Left cardiac atrium (tissue), 4 donors: Measurements from ENCODE around the gene CACTIN. TPM values are rescaled to one million over a fixed set of nuclear protein-coding genes. Genes with fewer than 3 reads are reported as not detected.
"Not testable (repeated sequence)": the region's sequence is repeated elsewhere in the genome, so short reads cannot be mapped to it uniquely, and the experiment has no call there.

Experiments used
- ATAC-seq, 2 donors: fragments of 200-7000 bp; cut with Tn5 transposase; one replicate each; pipeline ENCODE4 v1.9.1; 2020; ENCODE audit warnings: mild to moderate bottlenecking in 2 of 2, moderate library complexity in 2 of 2
- DNase-seq: peaks from one replicate; pipeline ENCODE4 v3.0.0-alpha.2; 2020
- intact Hi-C, 2 donors: fragments of 100-400 bp; cut with DNase I; formaldehyde crosslinking; loops; one replicate each; pipeline versions ENCODE4 v1.14.1 to v1.15.1; 2022 to 2023
- long read RNA-seq: library from polyadenylated mRNA; unstranded; transcript quantifications from one replicate; pipeline ENCODE4 v2.0.0, GENCODE V29; 2021
- total RNA-seq, 2 donors: library from RNA; stranded (reverse); fragmentation: NEBNext Ultra II Directional; extraction: Animal tissue kit (Norgen Biotek cat#: 25700); gene quantifications; one replicate each; pipeline ENCODE4 v1.2.1, GENCODE V29; 2021
- donor health status: DM: no; HTN: yes; CAD: no.
- donor health status: DM: no; HTN: yes; CAD: no; lungs with severe emphysema.
- donor health status: DM: yes; HTN: yes; CAD: no.
- donor health status: Dilated cardiomyopathy.

The CACTIN gene
- 10 to 100 TPM; 12.5 to 12.9 TPM for total RNA-seq
- long read RNA-seq, partial matches to known transcripts, result 0 of 2 reads
- long read RNA-seq, other reads (novel, unspliced or antisense), result 2 of 2 reads

DNA sequence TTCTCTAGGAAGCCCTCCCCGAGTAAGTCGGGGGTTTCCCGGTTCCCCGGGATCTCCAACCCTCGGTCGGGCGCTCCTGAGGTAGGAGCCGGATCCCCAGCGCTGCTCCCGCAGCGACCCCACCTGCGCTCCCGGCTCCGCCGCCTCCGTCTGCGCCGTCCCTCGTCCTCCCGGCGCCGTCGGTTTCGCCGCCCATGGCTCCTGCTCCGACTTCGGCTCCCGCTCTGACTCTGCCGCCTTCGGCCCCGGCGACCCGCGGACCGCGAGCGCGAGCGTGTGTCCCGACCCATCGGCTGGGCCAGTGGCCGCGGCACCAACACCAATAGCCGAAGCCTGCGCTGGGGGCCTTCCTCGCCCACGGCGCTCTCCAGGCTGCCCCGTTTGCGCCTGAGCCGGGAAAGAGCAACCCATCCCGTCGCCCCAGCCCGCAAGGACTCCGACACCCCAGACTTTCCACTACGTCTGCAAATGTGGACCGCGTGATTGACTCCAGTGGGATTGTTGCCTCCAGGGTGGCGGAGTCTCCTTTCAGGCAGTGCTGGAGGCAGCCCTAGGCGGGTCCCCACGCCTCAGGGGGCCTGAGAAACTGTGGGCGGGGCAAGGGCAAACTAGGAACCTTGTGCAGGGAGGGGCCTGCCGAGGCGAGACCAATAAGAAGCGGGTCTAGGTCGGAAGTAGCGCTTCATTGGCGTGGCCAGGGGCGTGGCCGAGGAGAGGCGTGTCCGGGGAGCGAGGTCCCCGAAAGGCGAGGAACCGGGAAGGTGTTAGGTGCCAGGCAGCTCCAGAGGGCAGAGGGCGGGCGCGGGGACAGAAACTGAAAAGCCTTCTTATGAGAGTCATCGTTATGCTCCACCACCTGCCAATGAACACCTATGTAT lies at the start of gene CACTIN:
CACTIN (minus strand) TSS at position 318 of the 878 bp plus-strand sequence; CDS start at position 290, 28 bp downstream.
- DNase-seq (peak; percentile 99), ATAC-seq (peak; percentile 98 to 99)
- intact Hi-C loops, result no loop called here

DNA sequence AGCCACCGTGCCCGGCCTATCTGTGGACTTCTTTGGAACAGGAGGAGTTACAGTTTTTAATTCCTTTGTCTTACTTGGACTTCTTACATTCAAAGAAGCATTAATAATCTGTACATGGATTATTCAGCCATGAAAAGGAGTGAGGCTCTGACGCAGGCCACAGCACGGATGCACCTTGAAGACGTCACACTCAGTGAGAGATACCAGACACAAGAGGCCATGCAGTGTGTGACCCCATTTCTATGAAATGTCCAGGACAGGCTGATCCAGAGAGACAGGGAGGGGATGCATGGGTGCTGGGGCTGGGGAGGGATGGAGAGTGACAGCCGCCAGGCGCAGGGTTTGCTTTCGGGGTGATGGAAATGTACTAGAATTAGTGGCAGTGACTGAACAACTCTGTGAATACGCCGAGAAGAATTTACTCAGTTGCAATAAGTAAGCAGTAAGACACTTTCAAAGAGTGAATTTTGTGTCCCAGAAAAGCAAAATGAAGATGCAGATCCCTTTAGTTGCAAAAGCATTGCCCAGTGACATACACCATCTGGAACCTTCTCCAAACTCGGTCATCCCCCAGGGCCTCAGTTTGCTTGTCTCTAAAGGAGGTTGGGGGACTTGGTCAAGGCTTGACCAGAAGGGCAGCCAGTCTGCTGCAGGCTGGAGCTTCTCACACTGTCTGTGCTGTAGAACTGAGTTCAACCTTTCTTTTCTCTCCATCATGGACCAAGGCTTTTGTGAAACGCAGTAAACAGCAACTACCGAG lies 48.4 kb upstream of the CACTIN start:
- ATAC-seq, result no peak
- intact Hi-C loops, result no loop called here
- no peak for DNase-seq

DNA sequence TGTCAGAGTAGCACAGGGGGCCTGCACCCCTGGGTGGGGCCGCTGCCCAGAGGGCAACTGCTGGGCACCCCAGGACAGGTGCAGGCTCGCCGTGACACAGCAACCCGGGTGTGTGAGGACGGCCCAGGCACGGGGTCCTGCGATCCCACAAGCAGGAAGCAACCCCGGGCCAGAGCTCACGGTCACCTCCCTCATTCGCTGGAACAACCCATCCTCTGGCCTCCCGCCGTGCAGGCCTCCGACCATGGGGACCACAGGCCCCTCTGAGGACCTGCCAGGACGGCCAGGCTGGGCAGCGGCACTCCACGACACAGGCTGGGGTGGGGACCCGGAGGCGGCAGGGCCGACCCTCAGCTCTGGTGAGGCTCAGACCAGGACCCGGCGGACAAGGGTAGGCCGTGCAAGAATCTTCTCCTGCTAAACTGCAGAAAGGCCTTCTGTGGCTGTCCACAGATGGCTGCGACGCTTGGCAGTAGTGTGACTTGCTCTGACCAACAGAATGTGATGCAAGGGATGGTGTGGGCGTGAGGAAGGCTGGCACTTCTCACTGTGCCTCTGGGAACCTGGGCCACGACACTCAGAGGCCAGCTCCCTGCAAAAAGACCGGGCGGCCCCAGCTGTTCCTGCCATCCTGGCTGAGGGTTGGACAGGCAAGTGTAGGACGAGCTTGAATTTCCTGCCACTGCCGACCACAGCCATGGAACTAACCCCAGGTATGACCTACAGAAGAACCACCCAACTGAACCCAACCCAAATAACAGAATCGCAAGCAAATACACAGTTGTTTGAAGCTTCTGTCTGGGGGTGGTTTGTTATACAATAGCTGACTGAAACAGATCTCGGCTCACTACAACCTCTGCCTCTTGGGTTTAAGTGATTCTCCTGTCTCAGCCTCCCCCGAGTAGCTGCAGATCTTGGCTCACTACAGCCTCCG lies 47.2 kb upstream of the CACTIN start:
- DNase-seq, result no peak
- ATAC-seq, result no peak
- intact Hi-C loops, result no loop called here

DNA sequence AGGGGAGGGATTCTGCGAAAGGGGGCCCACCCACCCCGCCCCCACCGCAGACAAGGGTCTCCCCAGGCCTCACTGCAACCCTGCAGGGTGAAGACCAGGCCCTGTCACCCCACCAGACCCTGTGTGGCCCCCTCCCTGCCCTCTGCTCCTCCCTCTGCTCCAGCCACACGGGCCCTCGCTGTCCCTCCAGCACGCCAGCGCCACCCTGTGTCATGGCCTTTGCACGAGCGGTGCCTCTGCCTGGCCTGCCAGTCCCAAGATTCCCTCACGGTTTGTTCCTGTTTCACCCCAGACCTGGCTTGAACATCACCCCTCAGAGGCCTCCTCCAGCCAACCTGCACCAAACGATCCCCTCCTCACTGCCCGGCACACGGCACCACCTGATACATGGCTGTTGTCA lies 46.4 kb upstream of the CACTIN start:
- intact Hi-C loops, result no loop called here
- no peak for ATAC-seq

DNA sequence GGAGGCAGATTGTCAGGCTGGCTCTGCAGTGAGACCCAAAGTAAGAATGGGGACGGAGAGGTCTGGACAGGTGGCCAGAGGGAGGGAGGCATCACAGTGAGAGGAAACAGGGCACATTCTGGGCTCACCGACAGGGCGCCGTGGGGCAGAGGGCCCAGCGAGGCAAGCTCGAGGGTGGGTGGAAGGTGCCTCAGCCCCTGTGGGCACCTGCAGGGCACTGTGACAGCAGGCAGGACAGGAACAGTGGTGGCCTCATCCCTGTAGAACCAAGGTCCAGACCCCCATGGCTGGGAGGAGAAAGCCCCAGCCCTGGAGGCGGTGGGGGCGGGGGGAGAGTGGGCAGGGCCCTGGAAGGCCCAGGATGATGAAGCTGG lies 46.0 kb upstream of the CACTIN start:
- intact Hi-C loops, result no loop called here
- DNase-seq (no peak), ATAC-seq (no peak)

More for the DNA sequence above, 46.4 kb upstream of the CACTIN start:
- DNase-seq, result no peak

DNA sequence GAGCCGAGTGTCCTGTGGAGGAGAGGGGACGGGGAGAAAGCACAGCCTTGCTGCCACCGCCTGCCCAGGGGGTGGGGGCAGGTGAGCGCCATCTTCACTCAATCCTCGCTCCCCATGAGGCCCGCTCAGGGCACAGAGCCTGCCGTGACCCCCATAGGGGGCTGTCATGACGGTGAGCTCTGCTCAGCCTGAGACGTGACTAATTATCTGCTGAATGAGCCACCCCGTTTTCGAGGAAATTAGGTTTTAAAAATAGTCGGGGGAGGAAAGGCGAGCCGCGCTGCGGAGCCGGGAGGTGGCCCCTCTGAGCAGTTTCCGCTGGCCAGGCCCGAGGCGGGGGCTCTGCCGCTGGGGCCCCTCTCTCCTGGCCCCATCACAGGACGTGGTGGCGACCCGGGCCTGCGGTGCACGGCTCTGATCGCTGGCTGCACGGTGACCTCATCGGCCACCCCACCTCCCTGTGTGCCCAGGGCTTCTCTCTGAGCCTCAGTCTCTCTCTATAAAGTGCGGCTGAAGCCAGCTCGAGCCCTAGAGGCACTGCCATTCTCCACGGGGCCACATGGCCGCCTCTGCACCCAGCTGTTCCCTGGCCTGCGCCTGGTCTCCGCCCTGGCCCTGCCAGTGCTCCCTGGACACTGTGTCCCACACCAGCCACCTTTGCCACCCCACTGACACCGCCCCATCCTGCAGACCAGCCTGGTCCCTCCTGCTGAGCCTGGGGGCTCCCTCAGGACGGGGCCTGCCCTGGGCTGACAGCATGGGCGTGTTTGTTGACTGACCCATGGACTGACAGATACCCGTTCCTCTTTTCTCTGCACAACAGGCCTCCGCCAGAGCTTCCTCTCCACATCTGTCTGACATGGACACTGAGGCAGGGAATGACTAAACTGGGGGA lies 45.3 kb upstream of the CACTIN start:
- ATAC-seq, result peak in 1 of 2 donors; percentile 0
- intact Hi-C loops, result no loop called here
- DNase-seq, result peak; percentile 53

DNA sequence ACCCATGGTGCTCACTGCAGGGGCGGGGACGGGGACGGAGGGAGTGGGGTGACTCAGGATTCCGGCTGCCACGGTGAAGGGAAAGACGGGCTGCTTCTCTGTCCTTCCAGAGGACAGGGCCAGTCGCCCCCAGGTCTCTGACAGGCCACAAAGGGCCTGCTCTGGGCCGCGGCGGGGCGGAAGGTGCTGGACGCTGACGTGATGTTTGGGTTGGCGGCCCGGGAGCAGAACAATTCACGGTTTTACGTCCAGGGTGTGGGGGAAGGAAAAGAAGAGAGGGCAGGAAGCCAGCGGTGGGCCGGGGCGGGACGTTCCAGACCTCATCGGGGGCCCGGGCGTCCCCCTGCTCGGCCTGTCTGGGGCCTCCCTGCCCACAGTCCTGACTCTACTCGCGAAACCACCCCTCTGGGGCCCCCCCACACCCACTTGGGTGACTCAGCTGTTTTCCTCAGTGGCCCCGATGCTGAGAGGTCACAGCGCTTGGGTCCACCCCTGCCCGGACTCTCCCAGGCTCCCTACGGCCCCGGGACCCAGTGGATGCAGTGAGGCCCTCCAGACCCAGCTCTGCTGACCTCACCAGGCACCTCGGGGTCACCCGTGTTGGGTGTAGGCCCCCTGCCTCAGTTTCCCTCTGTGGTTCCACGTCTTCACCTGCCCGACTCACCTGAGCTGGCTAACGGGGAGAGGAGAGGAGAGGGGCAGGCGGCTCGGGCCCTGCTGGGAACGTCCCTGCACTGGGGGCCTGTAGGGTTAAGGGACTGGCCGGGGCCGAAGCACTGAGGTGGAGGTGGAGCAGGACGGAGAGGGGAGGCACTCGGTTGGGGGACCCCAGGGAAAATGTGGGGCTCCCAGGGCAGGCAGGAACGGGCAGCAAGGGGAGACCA lies 44.4 kb upstream of the CACTIN start:
- intact Hi-C loops, result no loop called here
- DNase-seq (peak; percentile 92), ATAC-seq (peak; percentile 66 to 71)

DNA sequence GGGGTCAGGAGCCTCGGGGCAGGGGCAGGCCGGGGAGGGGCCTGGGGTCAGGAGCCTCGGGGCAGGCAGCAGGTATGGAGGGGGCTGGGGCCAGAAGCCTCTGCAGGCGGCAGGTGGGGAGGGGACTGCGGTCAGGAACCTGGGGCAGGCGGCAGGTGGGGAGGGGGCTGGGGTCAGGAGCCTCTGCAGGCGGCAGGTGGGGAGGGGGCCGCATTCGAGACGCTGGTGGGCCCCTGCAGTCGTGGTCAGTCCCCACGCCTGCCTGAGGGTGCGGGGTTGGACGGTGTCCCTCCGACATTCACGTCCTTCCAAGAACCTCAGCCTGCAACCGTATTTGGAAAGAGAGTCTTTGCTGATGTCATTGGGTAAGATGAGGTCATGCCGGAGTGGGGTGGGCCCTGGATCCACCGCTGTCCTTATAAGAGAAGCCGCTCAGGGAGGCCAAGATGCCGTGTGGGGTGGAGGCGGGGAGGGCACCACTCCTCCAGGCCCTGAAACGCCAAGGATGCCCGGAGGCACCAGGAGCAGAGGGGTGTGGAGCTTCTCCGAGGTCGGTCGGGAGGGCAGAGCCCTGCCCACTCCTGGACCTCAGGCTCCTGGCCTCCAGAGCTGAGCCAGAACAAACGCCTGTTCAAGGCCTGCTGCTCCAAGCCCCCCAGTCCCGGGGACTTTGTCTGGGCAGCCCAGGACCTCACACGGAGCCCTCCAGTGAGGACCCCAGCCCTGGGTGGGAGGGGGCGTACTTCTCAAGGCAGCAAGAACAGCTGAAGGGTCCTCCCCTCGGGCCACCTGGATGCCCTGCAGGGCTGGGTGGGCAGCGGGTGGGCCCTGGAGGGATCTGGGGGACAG lies 43.6 kb upstream of the CACTIN start:
- intact Hi-C loops, result loop anchor here in 1 of 2 donors (10.0 kb wide), 1 partner anchor 535 kb away; no protein-coding TSS in a partner anchor
- DNase-seq, result peak; percentile 91
- peak; percentile 82 to 84 for ATAC-seq

DNA sequence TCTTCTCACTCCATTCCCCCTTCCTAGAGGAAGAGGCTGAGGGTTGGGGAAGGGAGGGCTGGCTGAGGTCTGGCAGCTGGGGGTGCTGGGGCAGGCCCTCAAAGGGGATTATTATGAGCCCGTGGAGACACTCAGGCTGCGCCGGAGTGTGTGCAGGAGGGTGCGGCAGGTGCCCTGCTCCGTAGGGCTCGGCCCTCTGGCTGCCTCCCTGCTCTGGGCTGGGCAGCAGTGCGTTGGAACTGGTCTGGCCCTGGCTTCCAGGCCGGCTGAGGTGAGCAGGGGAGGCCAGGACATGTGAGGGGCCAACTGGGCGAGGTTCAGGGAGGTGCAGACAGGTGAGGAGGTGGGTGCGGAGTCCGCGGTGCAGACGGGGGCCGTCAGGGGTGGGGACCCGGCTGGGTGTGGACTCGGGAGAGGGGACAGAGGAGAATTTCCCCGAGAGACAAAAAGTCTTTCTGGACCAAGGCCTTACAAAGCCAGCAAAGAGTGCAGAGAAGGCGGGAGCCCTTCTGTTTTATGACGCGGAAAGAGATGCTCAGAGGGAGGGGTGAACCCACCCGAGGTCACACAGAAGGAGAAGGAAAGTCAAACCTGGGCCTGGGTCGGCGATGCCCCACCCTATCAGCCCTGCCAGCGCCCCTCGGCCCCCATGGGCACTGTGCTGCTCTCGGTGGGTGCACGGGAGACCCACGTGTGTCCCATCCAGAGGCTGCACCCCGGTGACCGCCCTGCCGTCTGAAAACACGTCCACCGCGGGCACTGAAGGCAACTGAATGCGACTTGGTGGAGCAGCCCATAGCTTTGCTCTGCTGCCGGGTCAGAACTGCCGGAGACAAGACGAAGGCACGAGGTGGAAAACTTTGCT lies 42.7 kb upstream of the CACTIN start:
- peak in 1 of 2 donors; percentile 1 for ATAC-seq
- intact Hi-C loops, result loop anchor here in 1 of 2 donors (10.0 kb wide), 1 partner anchor 535 kb away; no protein-coding TSS in a partner anchor
- peak; percentile 26 for DNase-seq

DNA sequence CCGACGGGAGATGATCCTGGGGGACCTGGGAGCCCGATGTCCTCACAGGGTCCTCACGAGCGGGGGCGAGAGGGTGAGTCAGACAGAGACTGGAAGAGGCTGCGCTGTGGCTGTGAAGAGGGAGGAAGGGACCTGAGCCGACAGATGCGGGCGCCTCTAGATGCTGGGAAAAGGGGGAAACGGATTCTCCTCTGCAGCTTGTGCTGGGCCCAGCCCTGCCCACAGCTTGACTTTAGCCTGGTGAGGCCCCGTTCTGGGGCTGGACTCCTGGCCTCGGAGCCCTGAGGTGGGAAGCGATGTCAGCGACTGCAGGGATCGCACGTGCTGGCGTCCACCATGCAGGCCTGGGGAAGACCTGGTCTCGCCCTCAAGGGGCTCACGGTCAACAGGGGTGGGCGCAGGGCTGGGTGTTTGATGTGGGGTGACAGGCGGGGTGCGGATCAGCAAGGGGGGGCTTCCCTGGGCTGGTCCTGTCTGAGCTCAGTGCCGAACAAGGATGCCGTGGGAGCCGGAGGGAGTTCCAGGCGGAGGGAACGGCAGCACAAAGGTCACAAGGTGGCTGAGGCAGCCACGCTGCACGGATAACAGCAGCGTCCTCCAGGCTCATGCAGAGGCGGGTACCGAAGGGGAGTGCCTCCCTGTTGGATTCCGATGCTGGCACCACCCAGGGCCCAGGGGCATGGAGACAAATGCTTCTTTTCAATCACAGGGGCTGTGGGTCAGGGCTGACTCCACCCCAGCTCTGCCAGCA lies 41.9 kb upstream of the CACTIN start:
- intact Hi-C loops, result loop anchor here in 1 of 2 donors (10.0 kb wide), 1 partner anchor 536 kb away; no protein-coding TSS in a partner anchor
- ATAC-seq (no peak), DNase-seq (peak; percentile 36)

DNA sequence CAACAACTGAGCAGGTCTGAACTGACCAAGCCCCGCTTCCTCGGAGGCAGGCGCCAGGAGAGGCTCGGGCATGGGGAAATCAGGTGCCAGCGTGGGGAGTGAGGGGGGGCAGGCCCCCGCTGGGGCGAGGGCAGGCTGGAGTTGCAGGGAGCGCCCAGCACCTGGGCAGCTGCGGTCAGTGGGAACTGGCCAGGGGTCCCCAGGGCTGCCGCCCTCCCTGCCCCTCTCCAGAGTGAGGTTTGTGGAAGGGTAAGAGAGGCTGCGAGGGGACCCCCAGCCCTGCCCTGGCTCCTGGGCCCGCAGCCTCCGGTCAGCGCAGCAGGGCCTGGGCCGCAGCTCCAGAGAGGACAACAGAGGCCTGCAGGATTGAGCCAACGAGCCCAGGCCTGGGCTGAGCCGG lies 41.2 kb upstream of the CACTIN start:
- DNase-seq (no peak), ATAC-seq (no peak)
- intact Hi-C loops, result loop anchor here (2.0 to 10.0 kb wide), 2 partner anchors 33 to 537 kb away; partner anchors contain the start of gene PIP5K1C (in 1 of the 2)

DNA sequence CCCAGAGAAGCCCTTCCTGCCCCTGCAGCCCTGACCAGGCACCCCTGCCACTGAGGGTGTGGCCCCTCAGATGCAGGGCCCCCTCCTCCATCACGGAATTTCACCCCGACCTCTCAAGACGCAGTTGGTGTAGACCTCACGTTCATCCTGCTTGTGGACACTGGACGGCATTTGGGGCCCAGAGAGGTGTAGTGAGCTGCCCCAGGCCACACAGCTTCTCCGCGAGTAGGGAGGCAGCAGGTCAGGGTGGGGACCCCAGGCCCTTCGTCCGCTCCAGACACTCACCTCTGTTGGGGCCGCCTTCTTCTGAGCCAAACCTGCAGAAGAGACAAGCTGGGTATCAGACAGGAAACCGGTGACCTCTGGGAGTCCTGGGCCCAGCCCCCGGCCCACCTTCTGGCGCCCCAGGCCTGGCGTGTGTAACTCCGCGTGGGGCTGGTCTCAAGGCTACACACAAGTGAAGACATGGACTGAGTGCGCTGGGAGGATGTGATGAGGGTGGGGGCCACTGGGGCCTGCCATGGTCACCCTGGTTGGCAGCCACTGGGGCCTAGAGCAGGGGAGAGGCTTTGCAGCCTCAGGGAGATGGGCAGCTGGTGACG lies 40.5 kb upstream of the CACTIN start:
- no peak for ATAC-seq
- peak; percentile 16 for DNase-seq
- intact Hi-C loops, result loop anchor here (2.0 to 10.0 kb wide), 2 partner anchors 34 to 538 kb away; partner anchors contain the start of gene PIP5K1C (in 1 of the 2)

DNA sequence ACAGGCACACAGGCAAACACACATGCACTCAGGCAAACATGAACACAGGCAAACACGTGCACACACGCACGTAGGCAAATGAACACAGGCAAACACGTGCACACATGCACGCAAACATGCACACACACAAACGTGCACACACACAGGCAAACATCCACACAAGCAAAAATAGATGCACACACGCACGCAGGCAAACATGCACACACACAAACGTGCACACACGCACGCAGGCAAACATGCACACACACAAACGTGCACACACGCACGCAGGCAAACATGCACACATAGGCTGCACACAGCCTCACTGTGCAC lies 39.9 kb upstream of the CACTIN start:
- DNase-seq, ATAC-seq: not testable (repeated sequence)
- intact Hi-C loops, result loop anchor here (2.0 to 10.0 kb wide), 2 partner anchors 34 to 538 kb away; partner anchors contain the start of gene PIP5K1C (in 1 of the 2)
